ENCODE measurements around the gene CYTH4.

The CYTH4 gene

GRCh38 chr22:37312549-37313183 lies 30.4 kb downstream of the CYTH4 start:
- no peak for DNase-seq
- POLR2A ChIA-PET, result no interaction called here
- no peaks in the 10 kb centered on the region for H3K9me3 ChIP-seq (ENCODE audit: control extremely low read depth in 1 of 5, control insufficient read depth in 4 of 5, insufficient read depth in 2 of 5, low read depth in 1 of 5, low read length in 4 of 5)
- H3K27ac ChIP-seq (ENCODE audit: insufficient read depth in 1 of 2, low read depth in 1 of 2, low read length in 2 of 2, poor library complexity in 1 of 2, severe bottlenecking in 2 of 2), result no peak overlapping the region
- H3K4me3 ChIP-seq (ENCODE audit: control insufficient read depth in 1 of 7, extremely low read depth in 1 of 7, insufficient read depth in 4 of 7, low read depth in 2 of 7, low read length in 6 of 7), result no peak overlapping the region
- H3K27me3 ChIP-seq (replicated peaks in 2 of 5; ENCODE audit: control insufficient read depth in 4 of 5, insufficient read depth in 5 of 5, low read length in 4 of 5), result no peaks in the 10 kb centered on the region
- CTCF ChIA-PET, result interaction anchor here (1.0 to 7.3 kb wide), 4 partner anchors 31 to 146 kb away, joined by 3 to 82 read pairs (median 38); no protein-coding TSS in a partner anchor
- peaks cover 16 to 85% (median 80%) of the 10 kb centered on the region in 4 experiments for H3K4me1 ChIP-seq (ENCODE audit: control extremely low read depth in 1 of 4, control insufficient read depth in 4 of 4, insufficient read depth in 4 of 4, low read length in 3 of 4)
- peaks cover 6 to 56% (median 25%) of the 10 kb centered on the region in 4 experiments for H3K36me3 ChIP-seq (ENCODE audit: control insufficient read depth in 4 of 4, insufficient read depth in 4 of 4, low read length in 3 of 4)
- WGBS (ENCODE audit: insufficient coverage), result 97% methylated on average over 7 of the region's 9 CpGs

GRCh38 chr22:37313376-37314314 lies 31.3 kb downstream of the CYTH4 start:
- H3K27me3 ChIP-seq (replicated peaks in 2 of 5; ENCODE audit: control insufficient read depth in 4 of 5, insufficient read depth in 5 of 5, low read length in 4 of 5), result no peaks in the 10 kb centered on the region
- H3K36me3 ChIP-seq (ENCODE audit: control insufficient read depth in 4 of 4, insufficient read depth in 4 of 4, low read length in 3 of 4), result peaks cover 6 to 56% (median 25%) of the 10 kb centered on the region in 4 experiments
- H3K4me3 ChIP-seq (ENCODE audit: control insufficient read depth in 1 of 7, extremely low read depth in 1 of 7, insufficient read depth in 4 of 7, low read depth in 2 of 7, low read length in 6 of 7), result peak overlapping the region in 3 of 7 experiments; percentile 8 to 43 (median 33)
- H3K4me1 ChIP-seq (ENCODE audit: control extremely low read depth in 1 of 4, control insufficient read depth in 4 of 4, insufficient read depth in 4 of 4, low read length in 3 of 4), result peaks cover 9 to 75% (median 70%) of the 10 kb centered on the region in 4 experiments
- no peak for DNase-seq
- no peaks in the 10 kb centered on the region for H3K9me3 ChIP-seq (ENCODE audit: control extremely low read depth in 1 of 5, control insufficient read depth in 4 of 5, insufficient read depth in 2 of 5, low read depth in 1 of 5, low read length in 4 of 5)
- H3K27ac ChIP-seq (ENCODE audit: insufficient read depth in 1 of 2, low read depth in 1 of 2, low read length in 2 of 2, poor library complexity in 1 of 2, severe bottlenecking in 2 of 2), result no peak overlapping the region
- 61% methylated on average over 23 of the region's 25 CpGs for WGBS (ENCODE audit: insufficient coverage)
- ChIA-PET POLR2A (interaction anchor here (0.8 to 1.3 kb wide), 5 partner anchors 13 to 173 kb away, joined by 3 to 5 read pairs (median 4); partner anchors contain the start of gene MFNG), CTCF (interaction anchor here (1.0 to 7.3 kb wide), 9 partner anchors 15 to 145 kb away, joined by 3 to 82 read pairs (median 13); no protein-coding TSS in a partner anchor)

GRCh38 chr22:37314315-37315074 lies 32.2 kb downstream of the CYTH4 start:
- CTCF ChIA-PET, result interaction anchor here (0.6 to 7.3 kb wide), 11 partner anchors 16 to 144 kb away, joined by 3 to 82 read pairs (median 9); no protein-coding TSS in a partner anchor
- H3K4me1 ChIP-seq (ENCODE audit: control extremely low read depth in 1 of 4, control insufficient read depth in 4 of 4, insufficient read depth in 4 of 4, low read length in 3 of 4), result peaks cover 9 to 67% (median 61%) of the 10 kb centered on the region in 4 experiments

GRCh38 chr22:37316405-37316804 lies 34.1 kb downstream of the CYTH4 start:
- Histone ChIP-seq H3K36me3 (ENCODE audit: control insufficient read depth in 4 of 4, insufficient read depth in 4 of 4, low read length in 3 of 4) (peaks cover 5 to 32% (median 13%) of the 10 kb centered on the region in 4 experiments), H3K4me1 (ENCODE audit: control extremely low read depth in 1 of 4, control insufficient read depth in 4 of 4, insufficient read depth in 4 of 4, low read length in 3 of 4) (peaks cover 1 to 47% (median 42%) of the 10 kb centered on the region in 4 experiments), H3K27me3 (replicated peaks in 2 of 5; ENCODE audit: control insufficient read depth in 4 of 5, insufficient read depth in 5 of 5, low read length in 4 of 5) (no peaks in the 10 kb centered on the region), H3K9me3 (ENCODE audit: control extremely low read depth in 1 of 5, control insufficient read depth in 4 of 5, insufficient read depth in 2 of 5, low read depth in 1 of 5, low read length in 4 of 5) (no peaks in the 10 kb centered on the region), H3K4me3 (ENCODE audit: control insufficient read depth in 1 of 7, extremely low read depth in 1 of 7, insufficient read depth in 4 of 7, low read depth in 2 of 7, low read length in 6 of 7) (no peak overlapping the region), H3K27ac (ENCODE audit: insufficient read depth in 1 of 2, low read depth in 1 of 2, low read length in 2 of 2, poor library complexity in 1 of 2, severe bottlenecking in 2 of 2) (no peak overlapping the region)
- ChIA-PET POLR2A (interaction anchor here (1.5 kb wide), 1 partner anchor 56 kb away, joined by 3 read pairs; no protein-coding TSS in a partner anchor), CTCF (interaction anchor here (0.7 to 7.3 kb wide), 22 partner anchors 10 to 274 kb away, joined by 3 to 82 read pairs (median 4); partner anchors contain the start of gene CYTH4)
- no peak for DNase-seq
- 90% methylated on average over 6 of the region's 6 CpGs for WGBS (ENCODE audit: insufficient coverage)

More at GRCh38 chr22:37314315-37315074, 32.2 kb downstream of the CYTH4 start:
- Histone ChIP-seq H3K4me3 (ENCODE audit: control insufficient read depth in 1 of 7, extremely low read depth in 1 of 7, insufficient read depth in 4 of 7, low read depth in 2 of 7, low read length in 6 of 7) (peak overlapping the region in 3 of 7 experiments; percentile 8 to 43 (median 33)), H3K9me3 (ENCODE audit: control extremely low read depth in 1 of 5, control insufficient read depth in 4 of 5, insufficient read depth in 2 of 5, low read depth in 1 of 5, low read length in 4 of 5) (no peaks in the 10 kb centered on the region), H3K36me3 (ENCODE audit: control insufficient read depth in 4 of 4, insufficient read depth in 4 of 4, low read length in 3 of 4) (peaks cover 6 to 51% (median 23%) of the 10 kb centered on the region in 4 experiments), H3K27ac (ENCODE audit: insufficient read depth in 1 of 2, low read depth in 1 of 2, low read length in 2 of 2, poor library complexity in 1 of 2, severe bottlenecking in 2 of 2) (no peak overlapping the region), H3K27me3 (replicated peaks in 2 of 5; ENCODE audit: control insufficient read depth in 4 of 5, insufficient read depth in 5 of 5, low read length in 4 of 5) (no peaks in the 10 kb centered on the region)
- POLR2A ChIA-PET, result interaction anchor here (0.6 to 1.3 kb wide), 7 partner anchors 14 to 172 kb away, joined by 3 to 5 read pairs (median 4); partner anchors contain the start of gene MFNG
- 24% methylated on average over 12 of the region's 16 CpGs for WGBS (ENCODE audit: insufficient coverage)
- DNase-seq, result peak; percentile 50 to 92 (median 89)

GRCh38 chr22:37316875-37317371 lies 34.6 kb downstream of the CYTH4 start:
- ChIA-PET POLR2A (interaction anchor here (1.5 kb wide), 1 partner anchor 56 kb away, joined by 3 read pairs; no protein-coding TSS in a partner anchor), CTCF (interaction anchor here (0.7 to 7.3 kb wide), 28 partner anchors 9 to 275 kb away, joined by 3 to 82 read pairs (median 4); partner anchors contain the start of gene CYTH4)
- DNase-seq, result peak; percentile 79 to 88 (median 87)
- Histone ChIP-seq H3K36me3 (ENCODE audit: control insufficient read depth in 4 of 4, insufficient read depth in 4 of 4, low read length in 3 of 4) (peaks cover 5 to 27% (median 11%) of the 10 kb centered on the region in 4 experiments), H3K9me3 (ENCODE audit: control extremely low read depth in 1 of 5, control insufficient read depth in 4 of 5, insufficient read depth in 2 of 5, low read depth in 1 of 5, low read length in 4 of 5) (no peaks in the 10 kb centered on the region), H3K4me3 (ENCODE audit: control insufficient read depth in 1 of 7, extremely low read depth in 1 of 7, insufficient read depth in 4 of 7, low read depth in 2 of 7, low read length in 6 of 7) (no peak overlapping the region), H3K27me3 (replicated peaks in 2 of 5; ENCODE audit: control insufficient read depth in 4 of 5, insufficient read depth in 5 of 5, low read length in 4 of 5) (no peaks in the 10 kb centered on the region), H3K4me1 (ENCODE audit: control extremely low read depth in 1 of 4, control insufficient read depth in 4 of 4, insufficient read depth in 4 of 4, low read length in 3 of 4) (peaks cover 1 to 42% (median 38%) of the 10 kb centered on the region in 4 experiments), H3K27ac (ENCODE audit: insufficient read depth in 1 of 2, low read depth in 1 of 2, low read length in 2 of 2, poor library complexity in 1 of 2, severe bottlenecking in 2 of 2) (no peak overlapping the region)
- WGBS (ENCODE audit: insufficient coverage), result 39% methylated on average over 10 of the region's 11 CpGs

GRCh38 chr22:37317698-37318210 lies 35.4 kb downstream of the CYTH4 start:
- H3K4me1 ChIP-seq (ENCODE audit: control extremely low read depth in 1 of 4, control insufficient read depth in 4 of 4, insufficient read depth in 4 of 4, low read length in 3 of 4), result peaks cover 0 to 35% (median 31%) of the 10 kb centered on the region in 4 experiments
- H3K27ac ChIP-seq (ENCODE audit: insufficient read depth in 1 of 2, low read depth in 1 of 2, low read length in 2 of 2, poor library complexity in 1 of 2, severe bottlenecking in 2 of 2), result no peak overlapping the region
- CTCF ChIA-PET, result interaction anchor here (0.9 to 7.3 kb wide), 18 partner anchors 9 to 275 kb away, joined by 3 to 82 read pairs (median 4); no protein-coding TSS in a partner anchor
- peaks cover 0 to 7% (median under 1%) of the 10 kb centered on the region in 5 experiments for H3K27me3 ChIP-seq (replicated peaks in 2 of 5; ENCODE audit: control insufficient read depth in 4 of 5, insufficient read depth in 5 of 5, low read length in 4 of 5)
- peaks cover under 1 to 18% (median 3%) of the 10 kb centered on the region in 4 experiments for H3K36me3 ChIP-seq (ENCODE audit: control insufficient read depth in 4 of 4, insufficient read depth in 4 of 4, low read length in 3 of 4)
- no peak for DNase-seq
- POLR2A ChIA-PET, result no interaction called here
- H3K4me3 ChIP-seq (ENCODE audit: control insufficient read depth in 1 of 7, extremely low read depth in 1 of 7, insufficient read depth in 4 of 7, low read depth in 2 of 7, low read length in 6 of 7), result no peak overlapping the region
- no peaks in the 10 kb centered on the region for H3K9me3 ChIP-seq (ENCODE audit: control extremely low read depth in 1 of 5, control insufficient read depth in 4 of 5, insufficient read depth in 2 of 5, low read depth in 1 of 5, low read length in 4 of 5)
- WGBS (ENCODE audit: insufficient coverage), result 89% methylated on average over 6 of the region's 6 CpGs
